GM18519 (cell line): ENCODE results near the gene SSBP3.

Experiments used
- ATAC-seq: cut with Tn5 transposase; IDR thresholded peaks from one replicate; pipeline ENCODE4 v1.9.1; 2021; ENCODE audit warnings: mild to moderate bottlenecking, moderate library complexity; ENCODE audit not compliant: unreplicated experiment, low FRiP score

The SSBP3 gene

DNA sequence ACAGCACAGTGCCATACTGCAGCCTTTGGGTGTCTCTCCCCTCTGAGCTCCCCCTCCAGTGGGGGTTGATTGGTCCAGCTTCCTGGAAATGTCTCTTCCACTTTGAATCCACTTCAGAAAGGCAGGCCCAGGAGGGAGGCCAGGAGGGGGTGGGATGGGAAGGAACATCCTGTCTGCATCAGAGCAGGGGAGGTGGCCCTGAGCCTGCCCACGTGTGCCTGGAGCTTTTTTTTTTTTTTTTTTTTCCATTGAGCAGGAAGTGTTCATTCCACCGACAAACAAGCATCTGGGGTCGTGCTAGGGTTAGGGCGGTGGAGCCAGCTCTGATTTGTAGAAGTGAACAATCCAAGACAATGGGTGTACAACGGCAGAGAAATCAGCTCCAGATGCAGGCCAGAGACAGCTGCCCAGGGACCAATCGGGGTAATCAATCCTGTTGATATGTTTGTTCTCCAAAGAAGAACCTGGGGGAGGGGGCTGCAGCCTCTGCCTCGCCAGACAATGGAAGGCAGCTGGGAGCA, 93.3 kb downstream of the SSBP3 start:
- no peak for ATAC-seq

GRCh38 chr1:54311506-54311905, 94.7 kb downstream of the SSBP3 start:
- ATAC-seq, result no peak

GRCh38 chr1:54310439-54311328, 95.5 kb downstream of the SSBP3 start:
- ATAC-seq, result no peak

GRCh38 chr1:54309631-54310366, 96.4 kb downstream of the SSBP3 start:
- no peak for ATAC-seq

DNA sequence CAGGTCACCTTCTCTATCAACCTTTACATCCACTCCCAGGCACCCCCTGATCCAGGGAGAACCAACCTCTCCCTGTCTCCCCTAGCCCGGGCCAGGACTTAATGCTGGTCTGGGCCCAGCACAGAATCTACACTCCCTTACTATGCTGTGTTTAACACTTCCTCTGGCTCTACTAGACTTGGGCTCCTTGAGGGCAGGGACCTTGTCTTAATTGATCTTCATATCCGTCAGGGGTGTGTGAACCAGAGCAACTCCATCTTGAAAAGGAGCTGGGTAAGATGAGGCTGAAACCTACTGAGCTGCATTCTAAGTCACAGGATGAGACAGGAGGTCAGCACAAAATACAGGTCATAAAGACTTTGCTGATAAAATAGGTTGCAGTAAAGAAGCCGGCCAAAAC, 98.9 kb downstream of the SSBP3 start:
- ATAC-seq, result no peak

- ATAC-seq, result no peak
Measured at GRCh38 chr1:54305906-54306514, 100.2 kb downstream of the SSBP3 start.

GRCh38 chr1:54304518-54304917, 101.7 kb downstream of the SSBP3 start:
- ATAC-seq, result no peak

DNA sequence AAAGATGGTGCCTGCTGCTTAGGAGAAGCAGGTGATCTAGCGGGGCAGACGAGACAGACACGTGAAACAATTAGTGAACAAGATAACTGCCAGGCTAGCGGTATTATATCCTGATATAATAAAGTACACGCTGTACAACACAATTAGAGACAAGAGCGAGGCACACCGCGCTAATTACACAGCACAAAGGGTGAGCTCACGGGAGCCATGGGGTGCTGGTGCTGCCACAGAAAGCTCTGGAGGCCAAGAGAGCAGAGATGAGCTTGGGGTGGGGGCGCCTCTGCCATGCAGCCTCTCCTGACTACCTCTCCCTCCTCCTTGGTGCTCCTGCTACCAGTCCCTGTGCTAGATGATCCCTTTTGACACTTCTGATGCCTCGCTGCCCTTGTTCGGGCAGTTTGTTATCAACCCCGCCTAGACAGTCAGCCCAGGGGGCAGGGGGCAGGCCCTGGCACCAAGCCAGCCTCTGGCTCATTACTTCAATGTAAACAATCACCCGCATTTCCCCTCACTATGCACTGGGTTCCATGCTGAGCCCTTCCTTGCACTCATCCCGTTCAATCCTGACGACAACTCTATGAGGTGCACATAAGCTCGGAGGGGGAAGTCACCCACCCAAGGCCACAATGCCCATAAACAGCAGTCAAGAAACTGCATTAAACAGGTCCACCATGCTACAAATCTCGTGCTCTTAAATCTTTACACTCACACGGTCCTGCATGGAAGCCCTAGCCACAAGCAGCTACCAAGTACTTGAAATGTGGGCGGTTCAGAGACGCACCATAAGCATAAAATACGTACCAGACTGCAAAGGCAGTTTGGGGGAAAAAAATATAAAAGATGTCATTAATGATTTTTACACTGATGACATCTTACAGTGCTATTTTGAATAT, 103.0 kb downstream of the SSBP3 start:
- no peak for ATAC-seq

DNA sequence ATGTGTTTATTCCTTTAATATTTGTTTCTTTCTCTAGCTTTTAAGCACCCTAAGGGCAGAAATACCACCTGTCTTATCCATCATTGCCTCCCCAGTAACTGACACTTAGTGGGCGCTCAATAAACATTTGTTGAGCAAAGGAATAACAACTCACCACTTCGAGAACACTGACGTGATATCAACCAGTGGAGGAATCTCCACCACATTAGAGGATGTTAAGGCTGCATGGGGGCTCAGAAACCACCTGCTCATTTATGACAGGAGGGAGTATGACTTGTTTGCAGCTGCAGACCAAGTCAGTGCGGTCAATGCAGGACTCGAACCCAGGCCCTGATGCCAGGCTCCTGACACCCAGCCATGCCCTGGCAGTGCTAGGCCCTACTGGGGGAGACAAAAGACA, 103.6 kb downstream of the SSBP3 start:
- no peak for ATAC-seq

DNA sequence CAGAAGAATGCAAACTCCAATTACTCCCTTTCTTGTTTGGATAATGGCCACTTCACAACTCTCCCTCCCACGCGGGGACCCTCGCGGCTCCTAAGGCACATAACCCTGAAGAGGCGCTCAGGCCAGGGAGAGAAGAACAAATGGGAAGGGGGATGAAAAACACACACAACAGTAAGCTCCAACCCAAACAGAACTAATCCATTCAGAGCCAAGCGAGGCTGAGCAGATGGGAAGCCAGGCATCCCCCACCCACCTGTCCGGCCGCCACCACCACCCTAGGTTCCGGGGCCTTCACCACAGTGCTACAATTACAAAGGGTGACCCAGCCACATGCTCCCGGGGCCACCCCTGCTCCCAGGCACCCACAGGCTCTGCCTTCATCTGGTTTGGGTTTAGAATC, 104.7 kb downstream of the SSBP3 start:
- no peak for ATAC-seq

DNA sequence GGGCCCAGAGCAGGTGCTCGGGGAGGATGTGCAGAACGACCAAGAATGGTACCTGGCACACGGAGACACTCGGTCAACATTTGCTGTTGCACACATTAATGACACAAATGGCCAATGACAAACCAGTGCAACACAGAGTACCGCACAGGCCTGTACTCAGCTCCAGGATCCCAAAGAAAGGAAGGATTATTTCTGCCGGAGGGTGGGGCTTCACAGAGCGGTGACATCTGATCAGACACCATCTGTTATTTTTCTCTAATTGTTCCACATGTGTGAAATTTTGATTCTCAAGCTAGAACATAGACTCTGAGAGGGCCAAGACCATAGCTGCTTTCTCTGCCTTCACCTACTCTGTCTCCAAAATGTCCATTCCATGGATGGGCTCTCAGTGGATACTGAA, 105.8 kb downstream of the SSBP3 start:
- ATAC-seq, result no peak

GRCh38 chr1:54299037-54299436, 107.2 kb downstream of the SSBP3 start:
- no peak for ATAC-seq

- no peak for ATAC-seq
Measured at GRCh38 chr1:54298284-54299033, 107.7 kb downstream of the SSBP3 start.

GRCh38 chr1:54297596-54298283, 108.5 kb downstream of the SSBP3 start:
- ATAC-seq, result no peak

GRCh38 chr1:54296666-54297065, 109.5 kb downstream of the SSBP3 start:
- ATAC-seq, result no peak

- no peak for ATAC-seq
Measured at GRCh38 chr1:54294887-54295286, 111.3 kb downstream of the SSBP3 start.

DNA sequence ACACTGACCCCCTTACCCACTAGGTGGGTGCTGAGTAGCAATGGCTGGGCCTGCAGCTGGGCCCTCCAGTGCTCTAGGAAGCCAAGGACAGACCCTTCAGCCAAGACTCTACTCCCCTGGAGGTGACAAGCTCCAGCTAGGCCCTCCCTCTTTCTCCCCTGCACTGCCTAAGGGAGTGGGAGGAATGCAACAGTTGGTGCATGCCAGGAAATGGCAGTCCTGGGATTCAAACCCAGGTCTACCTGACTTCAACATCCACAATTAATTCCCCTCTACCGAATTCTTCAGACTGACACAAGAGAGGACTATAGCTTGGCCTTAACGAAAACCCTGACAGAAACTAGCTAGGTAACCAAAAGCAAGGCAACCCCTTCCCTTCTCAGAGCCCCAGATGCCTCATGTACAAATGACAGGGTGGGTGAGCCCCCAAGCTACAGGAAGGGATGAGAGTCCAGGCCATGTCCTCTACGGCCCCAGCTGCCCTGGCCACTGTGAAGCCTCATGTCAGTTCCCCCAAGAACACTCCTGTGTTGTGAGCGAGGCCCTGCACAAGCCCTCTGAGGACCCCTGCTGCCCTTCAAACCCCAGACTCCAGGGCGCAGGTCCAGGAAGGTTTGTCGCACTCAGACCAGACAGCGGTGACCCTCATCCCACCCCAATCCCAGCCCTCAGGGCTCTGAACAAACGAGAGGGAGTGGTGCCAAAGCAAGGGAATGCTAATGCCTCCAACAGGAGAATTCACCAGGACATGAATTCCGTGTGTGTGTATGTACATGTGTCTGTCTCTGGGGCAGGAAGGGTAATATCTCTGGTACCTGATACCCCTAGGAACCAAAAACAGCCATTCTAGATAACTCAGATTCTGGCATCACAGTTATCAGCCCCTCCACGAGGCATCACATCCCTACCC, 113.9 kb downstream of the SSBP3 start:
- no peak for ATAC-seq
